Heart right ventricle (tissue), 16 donors: Measurements from ENCODE around the gene JADE1. TPM values are rescaled to one million over a fixed set of nuclear protein-coding genes. Genes with fewer than 3 reads are reported as not detected.

ENCODE experiments used
- ATAC-seq, 8 donors: fragments of 200-7000 bp; cut with Tn5 transposase; one replicate each; pipeline ENCODE4 v1.9.1; 2020; ENCODE audit warnings: mild to moderate bottlenecking in 8 of 8, moderate library complexity in 8 of 8, moderate number of reproducible peaks in 1 of 8
- DNase-seq, 2 donors: peaks; one replicate each; pipeline ENCODE4 v3.0.0-alpha.2; 2020
- H3K27ac ChIP-seq, 10 donors: fragments of 200-600 bp; sonication (generic) in 2 of 10; one replicate each; pipeline versions ENCODE4 v1.5.0 to v1.8.0; 2020 to 2022; ENCODE audit warnings: mild to moderate bottlenecking in 3 of 10
- H3K27me3 ChIP-seq, 7 donors: fragments of 200-600 bp; one replicate each; pipeline ENCODE4 v1.8.0; 2021 to 2022; ENCODE audit warnings: mild to moderate bottlenecking in 2 of 7
- H3K36me3 ChIP-seq, 9 donors: fragments of 200-600 bp; sonication (generic) in 1 of 9; one replicate each; pipeline versions ENCODE4 v1.5.0 to v1.8.0; 2020 to 2022; ENCODE audit warnings: mild to moderate bottlenecking in 2 of 9
- H3K4me1 ChIP-seq, 9 donors: fragments of 200-600 bp; sonication (generic) in 1 of 9; one replicate each; pipeline versions ENCODE4 v1.5.0 to v1.8.0; 2020 to 2022; ENCODE audit warnings: mild to moderate bottlenecking in 4 of 9
- H3K4me3 ChIP-seq, 10 donors: fragments of 200-600 bp; sonication (generic) in 2 of 10; one replicate each; pipeline versions ENCODE4 v1.5.0 to v1.8.0; 2020 to 2022; ENCODE audit warnings: mild to moderate bottlenecking in 7 of 10, moderate library complexity in 2 of 10
- H3K9me3 ChIP-seq, 11 donors: fragments of 200-600 bp in 10 of 11; sonication (generic) in 2 of 11; one replicate each; pipeline versions ENCODE4 v1.5.0 to v1.8.0; 2013 to 2022; ENCODE audit warnings: mild to moderate bottlenecking in 2 of 11, control low read depth in 1 of 11, moderate library complexity in 1 of 11
- WGBS, 2 donors: extraction: QIAGEN DNeasy Blood & Tissue Kit; methylation state at CpG; one replicate each; pipeline ENCODE4 v1.1.7; 2013; ENCODE audit warnings: inconsistent platforms in 1 of 2; 5-methylcytosine and 5-hydroxymethylcytosine counted together
- intact Hi-C, 10 donors: fragments of 100-400 bp; cut with DNase I; formaldehyde crosslinking; loops; one replicate each; pipeline versions ENCODE4 v1.11.1 to v1.14.2; 2022
- polyA plus RNA-seq, 2 donors: library from polyadenylated mRNA; stranded (reverse); fragments of 200-250 nt; gene quantifications; one replicate each; pipeline ENCODE4 v1.2.3, GENCODE V29; 2013
- total RNA-seq, 10 donors: library from RNA; stranded (reverse); fragmentation: NEBNext Ultra II Directional in 3 of 10; extraction: Animal tissue kit (Norgen Biotek cat#: 25700) in 3 of 10; gene quantifications; one replicate each; pipeline versions ENCODE4 v1.2.1 to v1.2.4, GENCODE V29; 2021 to 2023
- TF ChIP-seq, protein P1 (sequence below), 9 donors: fragments of 200-600 bp; sonication (generic) in 2 of 9; IDR thresholded peaks; one replicate each; pipeline versions ENCODE4 v1.5.0 to v1.8.0; 2021 to 2022; ENCODE audit warnings: antibody characterized with exemption in 9 of 9, mild to moderate bottlenecking in 5 of 9, moderate library complexity in 1 of 9
- donor health status: Arrhythmogenic right ventricular cardiomyopathy.
- donor health status: ischemic (EF 13 %, LVEDD 7.1; RV severe dilation, severe dysfunction).
- donor health status: healthy with polysubstance abuse.
- donor health status: DM: no; HTN: yes; CAD: no.
- donor health status: DM: no; HTN: no; CAD: no.
- donor health status: ischemic (EF 25% LVEDD 6.9; RV normal size, moderate dysfunction).
- donor health status: ischemic (EF 25% LVEDD 5.7; RV mildly dilated, moderate dysfunction).
- donor health status: healthy.
- donor health status: DM: yes; HTN: yes; CAD: no.
- donor health status: Ischemic cardiomyopathy.
- donor health status: ischemic (EF 35%, LVEDD 5.7; RV mildly dilated, moderate dysfunction).
- donor health status: nonischemic (EF 11% LVEDD 7.7; RV severe dilation, severe dysfunction).
- donor health status: DM: yes; HTN: yes; CAD: no.
- donor health status: PGD.
- donor health status: ischemic (EF 29% LVEDD 5.4; RV normal size, mild dysfunction).
- donor health status: nonischemic (EF 23%, LVEDD 6.1; RV moderate dilation, normal function).

JADE1 gene
- total and polyA plus RNA-seq, 12 donors, result 12.1 to 32.3 (median 23.5) TPM

GRCh38 chr4:128802680-128803628 is 6.5 kb upstream of the JADE1 start:
- no peaks in the 10 kb centered on the region for H3K4me1 ChIP-seq
- intact Hi-C loops, result loop anchor here in 7 of 10 donors (10.0 kb wide), 7 partner anchors 62 to 498 kb away; no protein-coding TSS in a partner anchor
- ATAC-seq (peak in 1 of 8 donors; percentile 30), DNase-seq (no peak)
- WGBS, 2 donors, result 81 to 82% methylated on average over 9 of the region's 9 CpGs
- no peak overlapping the region for H3K4me3 ChIP-seq
- TF ChIP-seq, protein P1, sequence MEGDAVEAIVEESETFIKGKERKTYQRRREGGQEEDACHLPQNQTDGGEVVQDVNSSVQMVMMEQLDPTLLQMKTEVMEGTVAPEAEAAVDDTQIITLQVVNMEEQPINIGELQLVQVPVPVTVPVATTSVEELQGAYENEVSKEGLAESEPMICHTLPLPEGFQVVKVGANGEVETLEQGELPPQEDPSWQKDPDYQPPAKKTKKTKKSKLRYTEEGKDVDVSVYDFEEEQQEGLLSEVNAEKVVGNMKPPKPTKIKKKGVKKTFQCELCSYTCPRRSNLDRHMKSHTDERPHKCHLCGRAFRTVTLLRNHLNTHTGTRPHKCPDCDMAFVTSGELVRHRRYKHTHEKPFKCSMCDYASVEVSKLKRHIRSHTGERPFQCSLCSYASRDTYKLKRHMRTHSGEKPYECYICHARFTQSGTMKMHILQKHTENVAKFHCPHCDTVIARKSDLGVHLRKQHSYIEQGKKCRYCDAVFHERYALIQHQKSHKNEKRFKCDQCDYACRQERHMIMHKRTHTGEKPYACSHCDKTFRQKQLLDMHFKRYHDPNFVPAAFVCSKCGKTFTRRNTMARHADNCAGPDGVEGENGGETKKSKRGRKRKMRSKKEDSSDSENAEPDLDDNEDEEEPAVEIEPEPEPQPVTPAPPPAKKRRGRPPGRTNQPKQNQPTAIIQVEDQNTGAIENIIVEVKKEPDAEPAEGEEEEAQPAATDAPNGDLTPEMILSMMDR (IDR thresholded peaks at IDR 0.05), result no peak
- no peaks in the 10 kb centered on the region for H3K27me3 ChIP-seq
- H3K36me3 ChIP-seq, result no peaks in the 10 kb centered on the region
- H3K27ac ChIP-seq, result no peak overlapping the region
- H3K9me3 ChIP-seq, result no peaks in the 10 kb centered on the region

DNA sequence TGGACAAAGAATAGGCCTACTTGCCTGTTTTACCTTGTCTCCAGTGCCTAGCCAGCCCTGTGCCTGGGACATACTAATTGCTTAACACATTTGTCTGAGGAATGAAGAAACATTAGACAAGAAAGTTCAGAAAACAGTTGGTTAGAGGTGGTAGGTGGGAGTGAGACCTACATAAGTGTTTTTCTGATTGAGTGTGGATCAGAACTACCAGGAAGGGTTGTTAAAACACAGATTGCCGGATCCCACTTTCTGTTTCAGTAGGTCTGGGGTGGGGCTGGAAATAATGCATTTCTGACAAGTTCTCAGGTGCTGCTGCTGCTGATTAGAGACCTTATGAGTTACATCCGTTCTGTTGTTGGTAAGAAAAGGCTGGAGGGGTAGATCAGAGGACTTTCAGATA is 5.7 kb upstream of the JADE1 start:
- intact Hi-C loops, result loop anchor here in 7 of 10 donors (10.0 kb wide), 7 partner anchors 61 to 499 kb away; no protein-coding TSS in a partner anchor
- no peaks in the 10 kb centered on the region for H3K36me3 ChIP-seq
- WGBS, 2 donors, result 80 to 92% methylated on average over 2 of the region's 2 CpGs

GRCh38 chr4:128810331-128810870 is 901 bp downstream of the JADE1 start:
- Histone ChIP-seq H3K4me1 (peaks cover 0 to 18% (median 14%) of the 10 kb centered on the region in 9 donors), H3K27ac (peak overlapping the region; percentile 88 to 98 (median 95)), H3K4me3 (peak overlapping the region; percentile 63 to 98 (median 85)), H3K36me3 (no peaks in the 10 kb centered on the region), H3K9me3 (no peaks in the 10 kb centered on the region), H3K27me3 (no peaks in the 10 kb centered on the region)
- ATAC-seq, result peak in 6 of 8 donors; percentile 7 to 35 (median 24)
- TF ChIP-seq, protein P1 (IDR thresholded peaks at IDR 0.05), result peak in 1 of 9 donors; percentile 20
- WGBS, 2 donors, result 0% methylated on average over 16 of the region's 16 CpGs
- intact Hi-C loops, result loop anchor here in 8 of 10 donors (5.0 to 10.0 kb wide), 8 partner anchors 37 to 358 kb away; partner anchors contain the start of genes C4orf33 (in 1 of the 8) and SCLT1 (in 1 of the 8)
- DNase-seq, result peak in 1 of 2 donors; percentile 29

More for the DNA sequence above, 5.7 kb upstream of the JADE1 start:
- TF ChIP-seq, protein P1 (IDR thresholded peaks at IDR 0.05), result no peak
- H3K9me3 ChIP-seq, result no peaks in the 10 kb centered on the region
- no peak overlapping the region for H3K4me3 ChIP-seq
- H3K27me3 ChIP-seq, result no peaks in the 10 kb centered on the region
- ATAC-seq (no peak), DNase-seq (no peak)
- peaks cover 0 to under 1% (median 0%) of the 10 kb centered on the region in 9 donors for H3K4me1 ChIP-seq
- no peak overlapping the region for H3K27ac ChIP-seq
